ENCODE results near the gene C15orf39. TPM values are rescaled to one million over a fixed set of nuclear protein-coding genes. Genes with fewer than 3 reads are reported as not detected.
"Not testable (repeated sequence)": the region's sequence is repeated elsewhere in the genome, so short reads cannot be mapped to it uniquely, and the experiment has no call there.

C15orf39 gene
- total RNA-seq, 1 donor from 2014 or later = 62.2 TPM

- H3K4me1 Mint-ChIP-seq = no peaks in the 10 kb centered on the region
- no peak overlapping the region for H3K4me3 Mint-ChIP-seq
- H3K27me3 Mint-ChIP-seq (ENCODE audit: low read depth) = peaks cover 25% of the 10 kb centered on the region
- no peak for DNase-seq (ENCODE audit: low spot score in 2 of 2, unreplicated experiment in 2 of 2)
- no peaks in the 10 kb centered on the region for H3K36me3 Mint-ChIP-seq
- no peaks in the 10 kb centered on the region for H3K9me3 Mint-ChIP-seq
- H3K27ac Mint-ChIP-seq = no peak overlapping the region
- no peak for TF ChIP-seq CTCF (IDR thresholded peaks at IDR 0.05; ENCODE audit: unreplicated experiment)
Observed at GRCh38 chr15:75235760-75236729, 34.4 kb downstream of the C15orf39 start.

DNA sequence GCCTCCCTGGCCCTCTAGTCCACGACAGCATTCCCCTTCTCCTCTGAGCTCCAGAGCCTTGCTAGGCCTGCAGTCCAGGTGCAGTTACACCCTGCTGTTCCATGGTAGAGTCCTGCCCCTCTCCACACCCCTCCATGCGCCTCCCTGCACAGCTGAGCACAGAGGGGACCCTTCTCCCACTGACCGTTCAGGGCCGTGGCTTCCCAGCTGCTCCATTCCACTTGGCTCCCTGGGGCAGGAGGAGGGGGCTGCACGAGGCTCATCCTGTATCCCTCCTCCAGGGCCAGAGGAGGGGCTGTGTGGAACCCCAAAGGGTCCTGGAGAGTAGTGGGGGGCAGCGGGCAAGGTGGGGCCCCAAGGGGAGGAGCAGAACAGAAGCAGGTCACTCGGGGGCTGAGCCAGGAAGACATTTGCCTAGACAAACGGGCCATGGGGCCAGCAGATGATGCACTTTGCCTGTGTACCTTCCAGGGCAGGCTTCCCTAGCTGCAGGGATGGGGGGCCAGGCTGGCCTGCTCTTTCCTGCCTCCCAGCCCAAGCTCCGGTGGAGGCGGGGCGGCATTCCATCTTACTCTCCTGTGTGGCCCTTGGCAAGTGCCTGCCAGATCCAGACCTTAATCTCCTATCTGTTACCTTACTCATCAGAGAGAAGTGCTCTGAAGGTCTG, 35.8 kb downstream of the C15orf39 start:
- no peaks in the 10 kb centered on the region for H3K9me3 Mint-ChIP-seq
- no peak for DNase-seq (ENCODE audit: low spot score in 2 of 2, unreplicated experiment in 2 of 2)
- H3K27ac Mint-ChIP-seq = no peak overlapping the region
- H3K4me3 Mint-ChIP-seq = no peak overlapping the region
- no peaks in the 10 kb centered on the region for H3K36me3 Mint-ChIP-seq
- no peak for TF ChIP-seq CTCF (IDR thresholded peaks at IDR 0.05; ENCODE audit: unreplicated experiment)
- peaks cover 19% of the 10 kb centered on the region for H3K27me3 Mint-ChIP-seq (ENCODE audit: low read depth)
- H3K4me1 Mint-ChIP-seq = no peaks in the 10 kb centered on the region

GRCh38 chr15:75238150-75238549, 36.5 kb downstream of the C15orf39 start:
- Mint-ChIP-seq H3K4me1 (no peaks in the 10 kb centered on the region), H3K9me3 (no peaks in the 10 kb centered on the region), H3K4me3 (no peak overlapping the region), H3K27ac (no peak overlapping the region), H3K27me3 (ENCODE audit: low read depth) (peaks cover 16% of the 10 kb centered on the region), H3K36me3 (no peaks in the 10 kb centered on the region)
- no peak for TF ChIP-seq CTCF (IDR thresholded peaks at IDR 0.05; ENCODE audit: unreplicated experiment)
- no peak for DNase-seq (ENCODE audit: low spot score in 2 of 2, unreplicated experiment in 2 of 2)

DNA sequence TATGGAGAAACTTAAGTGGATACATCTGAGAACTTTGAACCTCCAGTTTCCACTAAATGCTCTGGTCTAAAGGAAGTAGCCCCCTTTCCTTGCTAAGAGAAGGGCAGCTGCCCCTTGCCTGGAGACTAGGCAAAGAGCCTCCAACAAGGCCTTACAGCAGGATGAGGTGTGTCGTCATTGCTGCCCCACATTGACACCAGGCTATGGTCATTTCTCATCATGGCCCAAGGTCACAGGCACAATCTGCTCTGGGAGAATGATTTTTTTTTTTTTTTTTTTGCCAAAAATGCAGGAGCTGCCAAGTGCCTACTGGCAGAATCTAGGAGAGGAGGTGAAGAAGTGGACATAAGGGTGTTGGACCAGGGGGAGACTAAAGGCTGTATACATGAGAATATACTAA, 44.1 kb downstream of the C15orf39 start:
- not testable (repeated sequence) for DNase-seq (ENCODE audit: low spot score in 2 of 2, unreplicated experiment in 2 of 2); H3K27ac Mint-ChIP-seq; H3K4me3 Mint-ChIP-seq; H3K9me3 Mint-ChIP-seq; H3K4me1 Mint-ChIP-seq; H3K36me3 Mint-ChIP-seq
- peaks cover 43% of the 10 kb centered on the region for H3K27me3 Mint-ChIP-seq (ENCODE audit: low read depth)

DNA sequence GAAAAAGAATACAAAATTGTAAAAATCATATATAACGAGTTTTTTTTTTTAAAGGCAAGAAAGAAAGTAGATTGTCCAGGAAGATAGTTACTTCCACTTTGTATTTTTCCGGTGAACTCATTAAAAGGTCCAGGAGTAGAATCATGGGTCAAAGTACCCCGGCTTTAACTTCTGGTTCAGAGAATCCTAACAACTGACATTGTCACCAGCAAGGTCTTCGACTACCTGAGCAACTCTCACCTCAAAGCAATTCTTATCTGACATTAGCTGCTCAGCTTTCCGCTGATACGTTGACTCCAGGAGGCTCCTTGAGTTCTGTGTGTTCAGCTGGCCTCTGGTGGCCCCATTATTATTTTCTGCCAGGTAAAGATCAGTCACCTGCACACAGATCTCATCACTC, 47.3 kb downstream of the C15orf39 start:
- not testable (repeated sequence) for H3K4me1 Mint-ChIP-seq; H3K36me3 Mint-ChIP-seq; H3K4me3 Mint-ChIP-seq; H3K27ac Mint-ChIP-seq; DNase-seq (ENCODE audit: low spot score in 2 of 2, unreplicated experiment in 2 of 2); H3K9me3 Mint-ChIP-seq
- peaks cover 58% of the 10 kb centered on the region for H3K27me3 Mint-ChIP-seq (ENCODE audit: low read depth)

DNA sequence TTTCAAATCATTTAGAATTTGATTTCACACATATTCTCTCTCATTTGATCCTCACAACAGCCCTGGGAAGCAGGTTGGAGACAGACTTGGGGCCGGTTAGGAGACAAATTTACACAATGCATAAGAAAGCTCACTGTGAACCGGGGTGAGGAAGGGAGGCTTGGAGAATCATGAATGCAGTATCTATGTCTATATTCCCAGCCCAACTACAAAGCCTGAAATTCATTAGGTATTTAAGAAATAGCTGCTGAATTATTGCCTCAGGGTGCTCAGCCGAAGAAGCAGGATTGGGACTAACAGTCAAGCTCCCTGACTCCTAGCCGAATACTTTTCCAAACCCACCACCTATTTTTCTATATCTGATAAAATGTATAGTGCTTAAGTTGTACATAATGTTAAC, 48.0 kb downstream of the C15orf39 start:
- Mint-ChIP-seq H3K27me3 (ENCODE audit: low read depth) (peaks cover 58% of the 10 kb centered on the region), H3K4me3 (no peak overlapping the region), H3K4me1 (no peaks in the 10 kb centered on the region), H3K36me3 (no peaks in the 10 kb centered on the region), H3K27ac (no peak overlapping the region), H3K9me3 (no peaks in the 10 kb centered on the region)
- TF ChIP-seq CTCF (IDR thresholded peaks at IDR 0.05; ENCODE audit: unreplicated experiment) = no peak
- DNase-seq (ENCODE audit: low spot score in 2 of 2, unreplicated experiment in 2 of 2) = no peak

DNA sequence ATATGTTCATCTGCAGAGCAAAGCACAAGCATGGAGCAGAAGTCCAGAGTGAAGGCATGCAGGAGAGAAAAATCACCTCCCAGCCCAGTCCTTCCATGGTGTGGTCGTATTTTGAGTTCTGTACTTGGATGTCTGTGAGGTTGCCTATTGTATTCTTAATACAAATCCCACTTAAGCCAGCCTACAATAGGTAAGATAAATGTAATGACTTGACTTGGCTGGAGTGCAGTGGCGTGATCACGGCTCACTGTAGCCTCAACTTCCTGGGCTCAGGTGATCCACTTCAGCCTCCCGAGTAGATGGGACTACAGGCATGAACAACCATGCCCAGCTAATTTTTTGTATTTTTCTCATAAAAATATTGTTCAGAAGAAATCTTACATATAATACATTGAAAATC, 49.7 kb downstream of the C15orf39 start:
- peaks cover 53% of the 10 kb centered on the region for H3K27me3 Mint-ChIP-seq (ENCODE audit: low read depth)
- H3K4me3 Mint-ChIP-seq; H3K4me1 Mint-ChIP-seq; H3K27ac Mint-ChIP-seq; DNase-seq (ENCODE audit: low spot score in 2 of 2, unreplicated experiment in 2 of 2); H3K36me3 Mint-ChIP-seq; H3K9me3 Mint-ChIP-seq: not testable (repeated sequence)

DNA sequence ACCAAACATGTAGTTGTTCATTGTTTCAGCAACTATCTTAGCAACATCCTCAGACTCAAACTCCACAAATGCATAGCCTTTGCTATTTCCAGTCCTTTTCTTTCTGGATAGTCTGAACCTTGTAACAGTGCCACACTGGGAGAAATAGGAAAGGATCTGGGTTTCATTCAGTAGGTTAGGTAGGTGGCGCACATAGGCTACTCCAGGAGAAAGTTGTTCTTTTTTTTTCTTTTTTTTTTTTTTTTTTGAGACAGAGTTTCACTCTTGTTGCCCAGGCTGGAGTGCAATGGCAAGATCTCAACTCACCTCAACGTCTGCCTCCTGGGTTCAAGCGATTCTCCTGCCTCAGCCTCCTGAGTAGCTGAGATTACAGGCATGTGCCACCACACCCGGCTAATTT, 50.6 kb downstream of the C15orf39 start:
- not testable (repeated sequence) for H3K27ac Mint-ChIP-seq; H3K4me1 Mint-ChIP-seq; H3K36me3 Mint-ChIP-seq; H3K9me3 Mint-ChIP-seq; H3K4me3 Mint-ChIP-seq; DNase-seq (ENCODE audit: low spot score in 2 of 2, unreplicated experiment in 2 of 2)
- H3K27me3 Mint-ChIP-seq (ENCODE audit: low read depth) = peaks cover 49% of the 10 kb centered on the region

DNA sequence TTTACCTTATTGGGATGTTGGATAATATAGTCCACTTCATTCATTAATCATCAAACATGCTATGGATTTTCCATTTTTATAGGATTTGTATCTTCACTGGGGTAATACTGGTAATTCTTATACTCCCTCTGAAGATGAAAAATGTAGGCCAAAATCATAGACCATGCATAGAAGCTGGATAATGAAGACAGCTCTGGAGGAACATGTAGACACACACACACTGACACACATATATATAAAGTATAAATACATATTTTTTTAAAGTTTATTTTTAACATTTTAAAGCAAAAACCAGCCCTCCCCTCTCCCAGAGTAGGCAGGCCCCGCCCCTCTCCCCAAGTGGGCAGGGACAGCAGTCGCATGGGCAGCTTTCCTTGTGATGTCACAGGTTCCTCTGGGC, 56.4 kb downstream of the C15orf39 start, which contains the start of gene GOLGA6C:
GOLGA6C (plus strand) TSS at position 301 of the 400 bp plus-strand sequence. CDS start 265 bp downstream, outside the sequence.
- H3K9me3 Mint-ChIP-seq; DNase-seq (ENCODE audit: low spot score in 2 of 2, unreplicated experiment in 2 of 2); H3K4me3 Mint-ChIP-seq; H3K27me3 Mint-ChIP-seq (ENCODE audit: low read depth); H3K27ac Mint-ChIP-seq; H3K4me1 Mint-ChIP-seq; H3K36me3 Mint-ChIP-seq: not testable (repeated sequence)
